ENCODE results near the gene SLC25A23.

DNA sequence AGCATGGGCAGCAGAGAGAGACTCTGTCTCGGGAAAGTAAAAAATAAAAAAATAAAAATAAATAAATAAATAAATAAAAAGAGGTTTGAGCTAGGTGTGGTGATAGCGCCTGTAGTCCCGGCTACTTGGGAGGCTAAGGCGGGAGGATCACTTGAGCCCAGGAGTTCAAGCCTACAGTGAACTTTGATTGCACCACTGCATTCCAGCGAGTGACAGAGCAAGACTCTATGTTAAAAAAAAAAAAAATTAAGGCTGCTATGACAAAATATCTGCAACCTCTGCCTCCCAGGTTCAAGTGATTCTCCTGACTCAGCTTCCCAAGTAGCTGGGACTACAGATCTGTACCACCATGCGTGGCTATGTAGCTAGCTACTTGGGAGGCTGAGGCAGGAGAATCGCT, 25.2 kb upstream of the SLC25A23 start:
- TF ChIP-seq, protein P1, sequence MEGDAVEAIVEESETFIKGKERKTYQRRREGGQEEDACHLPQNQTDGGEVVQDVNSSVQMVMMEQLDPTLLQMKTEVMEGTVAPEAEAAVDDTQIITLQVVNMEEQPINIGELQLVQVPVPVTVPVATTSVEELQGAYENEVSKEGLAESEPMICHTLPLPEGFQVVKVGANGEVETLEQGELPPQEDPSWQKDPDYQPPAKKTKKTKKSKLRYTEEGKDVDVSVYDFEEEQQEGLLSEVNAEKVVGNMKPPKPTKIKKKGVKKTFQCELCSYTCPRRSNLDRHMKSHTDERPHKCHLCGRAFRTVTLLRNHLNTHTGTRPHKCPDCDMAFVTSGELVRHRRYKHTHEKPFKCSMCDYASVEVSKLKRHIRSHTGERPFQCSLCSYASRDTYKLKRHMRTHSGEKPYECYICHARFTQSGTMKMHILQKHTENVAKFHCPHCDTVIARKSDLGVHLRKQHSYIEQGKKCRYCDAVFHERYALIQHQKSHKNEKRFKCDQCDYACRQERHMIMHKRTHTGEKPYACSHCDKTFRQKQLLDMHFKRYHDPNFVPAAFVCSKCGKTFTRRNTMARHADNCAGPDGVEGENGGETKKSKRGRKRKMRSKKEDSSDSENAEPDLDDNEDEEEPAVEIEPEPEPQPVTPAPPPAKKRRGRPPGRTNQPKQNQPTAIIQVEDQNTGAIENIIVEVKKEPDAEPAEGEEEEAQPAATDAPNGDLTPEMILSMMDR (IDR thresholded peaks at IDR 0.05), result no peak
- TF ChIP-seq EZH2 (IDR thresholded peaks at IDR 0.05; ENCODE audit: borderline replicate concordance, insufficient read depth, low read depth, low read length, poor library complexity, severe bottlenecking), result no peak

Measured in B cell (primary cell).